ENCODE measurements around the gene TMEM201. TPM values are rescaled to one million over a fixed set of nuclear protein-coding genes. Genes with fewer than 3 reads are reported as not detected.

Gene TMEM201
- total RNA-seq, 1 donor from 2014 or later = 5.9 TPM

- no peak for DNase-seq (ENCODE audit: low read depth, low spot score)
Measured at GRCh38 chr1:9576903-9577302, 11.8 kb upstream of the TMEM201 start.

DNA sequence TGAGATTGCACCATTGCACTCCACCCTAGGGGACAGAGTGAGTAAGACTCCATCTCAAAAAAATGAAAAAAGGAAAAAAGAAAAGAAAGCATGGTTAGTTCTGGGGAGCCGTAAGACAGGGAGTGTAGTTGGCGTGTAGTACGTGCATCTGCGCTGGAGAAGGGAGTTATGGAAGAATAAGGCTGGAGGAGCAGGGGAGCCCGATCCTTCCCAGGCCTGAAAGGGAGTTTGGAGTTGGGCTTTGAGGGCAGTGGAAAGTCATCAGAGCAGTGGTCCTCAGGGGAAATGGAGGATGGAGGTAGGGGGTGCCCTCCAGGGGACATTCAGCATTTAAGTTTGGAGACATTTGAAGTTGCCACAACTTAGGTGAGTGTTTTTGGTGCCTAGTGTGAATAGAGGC lies 11.3 kb upstream of the TMEM201 start:
- no peak for DNase-seq (ENCODE audit: low read depth, low spot score)

DNA sequence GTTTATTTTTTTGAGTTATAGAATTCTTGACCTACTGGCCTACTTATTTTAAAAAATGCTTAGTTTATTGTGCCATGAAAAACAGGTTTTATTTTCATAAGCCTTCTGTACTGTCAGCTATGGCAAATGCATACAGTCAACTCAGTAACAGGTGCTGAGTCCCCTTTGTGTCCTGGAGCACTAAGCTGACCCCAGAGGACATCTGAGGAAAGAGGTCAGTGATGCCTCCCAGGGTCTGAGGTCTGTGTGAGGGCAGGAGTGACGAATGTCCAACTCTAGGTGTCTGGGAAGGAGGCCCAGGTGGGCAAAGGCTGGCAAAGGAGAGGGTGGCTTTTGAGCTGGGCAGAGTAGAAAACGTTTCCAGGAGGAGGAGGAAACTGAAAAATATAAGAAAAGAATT lies 7.8 kb upstream of the TMEM201 start:
- DNase-seq (ENCODE audit: low read depth, low spot score) = no peak

GRCh38 chr1:9586147-9586766 lies 2.5 kb upstream of the TMEM201 start:
- no peak for DNase-seq (ENCODE audit: low read depth, low spot score)

DNA sequence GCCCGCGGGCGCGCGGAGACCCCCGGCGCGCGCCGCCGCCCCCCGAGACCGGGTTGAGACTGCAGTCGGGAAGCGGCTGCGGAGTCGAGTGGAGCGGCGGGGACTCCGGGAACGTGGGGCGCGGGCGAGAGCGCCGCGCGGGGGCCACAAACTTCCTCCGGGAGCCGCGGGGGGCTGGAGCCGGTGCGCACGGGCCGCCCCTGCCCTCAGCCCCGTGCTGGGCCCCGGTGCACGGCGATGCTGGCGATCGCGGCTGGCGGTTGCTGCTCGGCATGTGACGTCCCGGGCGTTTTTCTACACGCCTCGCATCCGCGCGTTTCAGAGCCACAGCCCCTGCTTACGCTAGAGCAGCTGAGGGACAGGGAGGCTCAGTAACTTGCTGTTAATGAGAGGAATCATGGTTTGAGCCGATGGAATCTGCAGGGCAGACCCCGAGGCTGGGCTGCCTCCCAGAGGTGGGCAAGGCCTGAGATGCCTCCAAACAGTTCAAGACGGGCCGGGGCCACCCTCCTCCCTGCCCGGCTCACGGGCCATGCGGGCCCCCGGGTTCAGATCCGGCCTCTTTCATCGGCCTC lies 520 bp downstream of the TMEM201 start:
- DNase-seq (ENCODE audit: low read depth, low spot score) = no peak

DNA sequence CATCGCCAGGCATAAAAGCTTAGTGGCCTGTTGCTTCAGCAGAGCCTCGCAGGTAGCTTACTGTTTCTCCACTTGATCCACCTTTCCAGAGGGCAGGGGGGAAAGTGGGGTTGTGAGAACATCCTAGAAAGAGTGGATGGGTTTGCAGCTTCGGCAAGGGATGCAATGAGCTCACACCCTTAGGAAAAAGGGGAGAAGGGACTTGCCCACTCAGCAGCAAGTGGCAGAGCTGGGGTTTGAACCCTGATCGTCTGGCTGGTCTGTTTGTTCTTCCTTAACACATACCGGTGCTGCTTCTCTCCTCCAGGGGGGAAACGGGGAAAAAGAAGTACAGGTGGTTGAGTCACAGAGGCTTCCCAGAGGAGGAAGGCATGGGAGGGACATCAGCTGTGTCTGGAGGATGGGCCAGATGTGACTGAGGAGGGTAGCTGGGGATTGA lies 1.0 kb downstream of the TMEM201 start:
- no peak for DNase-seq (ENCODE audit: low read depth, low spot score)

- no peak for DNase-seq (ENCODE audit: low read depth, low spot score)
Measured at GRCh38 chr1:9590201-9590600, 1.5 kb downstream of the TMEM201 start.

DNA sequence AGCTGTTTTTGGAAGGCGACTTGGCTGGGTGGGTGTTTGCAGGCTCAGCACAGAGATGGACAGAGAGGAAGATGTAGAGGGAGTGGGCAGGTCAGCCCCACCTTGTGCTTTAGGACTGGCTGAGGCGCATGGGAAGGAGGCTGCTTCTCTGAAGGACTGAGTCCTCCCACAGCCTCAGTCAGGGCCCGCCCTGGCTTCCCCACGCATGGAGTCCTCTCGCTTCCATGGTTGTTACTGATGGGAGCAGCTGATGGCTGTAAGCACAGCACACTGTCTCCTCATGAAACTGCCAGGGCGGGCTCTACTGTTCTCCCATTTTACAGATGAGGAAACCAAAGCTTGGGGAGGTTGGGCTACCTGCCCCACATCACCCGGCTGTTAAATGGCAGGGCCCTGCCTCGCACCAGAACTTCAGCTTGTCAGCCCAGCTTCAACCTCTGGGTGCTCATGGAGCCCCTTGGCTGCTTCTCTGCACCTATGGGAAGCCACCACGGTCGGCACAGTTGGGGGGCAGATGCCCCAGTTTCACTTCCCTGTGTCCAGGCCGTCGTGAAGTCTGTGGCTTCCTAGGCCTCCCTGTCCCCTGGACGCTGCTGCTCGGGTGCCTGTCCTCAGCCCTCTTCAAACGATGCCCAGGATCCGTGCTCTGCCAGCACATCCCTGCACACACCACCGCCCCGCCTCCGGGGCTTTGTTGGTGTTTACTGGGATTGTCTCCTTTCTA lies 2.4 kb downstream of the TMEM201 start:
- DNase-seq (ENCODE audit: low read depth, low spot score) = no peak

DNA sequence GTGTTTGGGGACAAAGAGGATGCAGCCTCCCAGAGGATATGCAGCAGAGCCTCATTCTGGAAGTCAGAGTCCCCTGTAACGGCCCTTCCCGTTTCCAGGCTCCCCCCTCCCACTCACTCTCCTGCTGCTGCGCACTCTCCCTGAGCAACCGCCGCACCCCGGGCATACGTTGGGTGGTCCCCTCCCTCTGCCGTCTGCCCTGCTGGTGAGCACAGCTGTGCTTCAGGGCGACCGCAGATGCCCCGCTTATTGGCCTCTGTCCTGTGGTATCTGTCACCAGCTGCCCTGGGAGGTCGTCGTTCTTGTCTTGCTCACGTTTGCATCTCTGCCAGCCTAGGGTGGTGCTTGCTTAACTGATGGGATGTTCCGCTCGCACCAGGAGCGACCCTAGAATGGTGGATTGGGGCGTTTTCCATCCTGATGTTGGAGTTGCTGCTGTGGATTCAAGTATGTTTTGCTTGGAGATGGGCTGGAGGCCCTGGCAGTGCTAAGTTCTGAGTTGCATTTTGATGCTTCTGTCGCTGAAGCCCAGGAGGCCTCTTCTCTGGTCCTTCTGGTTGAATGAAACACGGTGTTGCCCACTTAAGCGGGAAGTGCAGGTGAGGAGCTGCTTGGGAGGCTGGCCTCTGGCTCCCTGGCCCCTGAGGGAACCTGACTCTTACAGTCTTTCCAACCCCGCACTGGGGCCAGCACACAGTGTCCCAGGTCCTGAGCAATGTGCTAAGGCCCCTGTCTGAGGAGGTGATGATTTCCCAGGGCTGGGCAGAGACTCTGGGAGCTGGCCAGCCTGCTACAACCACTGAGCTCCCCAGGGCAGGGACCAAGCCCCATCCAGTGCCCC lies 3.2 kb downstream of the TMEM201 start:
- DNase-seq (ENCODE audit: low read depth, low spot score) = no peak

DNA sequence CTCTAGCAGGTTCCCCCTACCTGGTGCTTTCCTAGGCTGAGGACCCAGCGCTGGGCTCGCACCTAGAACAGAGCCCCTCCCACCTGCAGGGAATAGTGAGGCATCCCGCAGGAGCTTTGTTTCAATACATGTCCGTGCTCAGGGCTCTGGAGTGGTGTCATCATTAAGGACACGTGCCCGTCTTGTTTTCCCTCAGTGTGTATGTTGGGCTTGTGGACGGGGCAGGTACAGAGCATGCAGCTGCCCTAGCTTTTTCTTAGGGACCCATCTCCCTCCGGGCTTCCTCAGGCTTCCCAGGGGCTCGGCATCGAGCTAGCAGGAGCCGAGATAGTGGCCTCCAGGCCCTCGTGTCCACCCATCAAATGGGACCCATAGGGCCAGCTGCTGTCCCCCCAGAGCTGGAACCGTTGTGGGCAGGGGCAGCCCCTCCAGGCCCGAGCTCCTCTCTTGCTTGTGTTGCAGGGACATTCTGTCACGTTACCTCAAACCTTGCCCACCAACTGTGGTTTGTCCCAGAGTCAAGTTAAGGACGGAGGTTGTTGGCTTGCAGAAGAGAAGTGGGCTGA lies 3.9 kb downstream of the TMEM201 start:
- DNase-seq (ENCODE audit: low read depth, low spot score) = no peak

GRCh38 chr1:9593147-9593491 lies 4.4 kb downstream of the TMEM201 start:
- DNase-seq (ENCODE audit: low read depth, low spot score) = no peak

- DNase-seq (ENCODE audit: low read depth, low spot score) = peak; percentile 65
Measured at GRCh38 chr1:9593492-9594465, 5.1 kb downstream of the TMEM201 start.

- DNase-seq (ENCODE audit: low read depth, low spot score) = no peak
Measured at GRCh38 chr1:9594471-9595155, 5.9 kb downstream of the TMEM201 start.

- DNase-seq (ENCODE audit: low read depth, low spot score) = no peak
Measured at GRCh38 chr1:9595156-9595967, 6.7 kb downstream of the TMEM201 start.

- no peak for DNase-seq (ENCODE audit: low read depth, low spot score)
Measured at GRCh38 chr1:9595968-9596340, 7.2 kb downstream of the TMEM201 start.

- no peak for DNase-seq (ENCODE audit: low read depth, low spot score)
Measured at GRCh38 chr1:9596415-9597123, 7.9 kb downstream of the TMEM201 start.

GRCh38 chr1:9597361-9598315 lies 8.9 kb downstream of the TMEM201 start:
- no peak for DNase-seq (ENCODE audit: low read depth, low spot score)
